K562 (cell line): ENCODE data around the gene MAP4K4. TPM values are rescaled to one million over a fixed set of nuclear protein-coding genes. Genes with fewer than 3 reads are reported as not detected.

Source experiments
- ATAC-seq: fragments of 200-7000 bp; cut with Tn5 transposase; 3 replicates; pipeline ENCODE4 v1.9.1; 2020; ENCODE audit warnings: moderate library complexity
- BruUV-seq: library from RNA; stranded (reverse); fragments of 400-500 nt; replicated peaks from 2 replicates; lab custom pipeline; 2021; lab: Mats Ljungman, UMichigan
- CTCF ChIA-PET: fragments of 300-600 bp; formaldehyde crosslinking; extraction: SDS; loops from one replicate; lab custom pipeline; 2021; ENCODE audit warnings: low intra/inter-chr PET ratio; lab: Yijun Ruan, JAX
- POLR2A ChIA-PET: fragments of 300-600, 350-650 bp; sonication (Branson Sonifier 250); formaldehyde crosslinking; extraction: SDS; loops from one replicate; lab custom pipeline; 2021; ENCODE audit warnings: antibody characterized with exemption, inconsistent platforms; lab: Yijun Ruan, JAX
- DNase-seq, 4 experiments: peaks; one replicate each; pipeline versions ENCODE4 v3.0.0 to v3.0.0-alpha.2; 2011 to 2018; ENCODE audit warnings: low spot score in 3 of 4, mixed read lengths in 3 of 4; ENCODE audit errors: extremely low read depth in 1 of 4
- FAIRE-seq: peaks from 2 replicates; lab custom pipeline; 2011; peaks lifted over from hg19 to GRCh38; lab: Jason Lieb, UNC
- H2AFZ ChIP-seq: 2 replicates; pipeline ENCODE4 v1.6.0; 2011; ENCODE audit warnings: low read depth, low read length, control low read depth, inconsistent platforms
- H3K27ac ChIP-seq: fragments of 200-600 bp; 3 replicates; pipeline ENCODE4 v1.8.0; 2011; ENCODE audit warnings: low read depth, mild to moderate bottlenecking, control low read depth, inconsistent platforms, low read length, moderate library complexity, mixed read lengths; ENCODE audit errors: extremely low read depth
- H3K27me3 ChIP-seq, 2 experiments: fragments of 300-600 bp in 1 of 2; 2 replicates in 1 of 2; 3 replicates in 1 of 2; pipeline versions ENCODE4 v1.6.0 to v1.8.0; 2011; ENCODE audit warnings: inconsistent platforms in 2 of 2, low read length in 2 of 2, mild to moderate bottlenecking in 1 of 2, mixed read lengths in 1 of 2, moderate library complexity in 1 of 2; ENCODE audit not compliant: control insufficient read depth in 2 of 2, insufficient read depth in 2 of 2
- H3K36me3 ChIP-seq: fragments of 300-600 bp; 3 replicates; pipeline ENCODE4 v1.8.0; 2011; ENCODE audit warnings: mild to moderate bottlenecking, low read length, inconsistent platforms; ENCODE audit not compliant: control insufficient read depth, insufficient read depth
- H3K4me1 ChIP-seq, 2 experiments: fragments of 200-600 bp in 1 of 2; replicated peaks in 1 of 2; 2 replicates in 1 of 2; 3 replicates in 1 of 2; pipeline versions ENCODE4 v1.5.1 to v1.8.0; 2011; ENCODE audit warnings: inconsistent platforms in 2 of 2, low read length in 2 of 2, mild to moderate bottlenecking in 1 of 2, mixed read lengths in 1 of 2, moderate library complexity in 1 of 2; ENCODE audit not compliant: control insufficient read depth in 2 of 2, insufficient read depth in 2 of 2
- H3K4me2 ChIP-seq: 2 replicates; pipeline ENCODE4 v1.6.1; 2011; ENCODE audit warnings: low read length, control low read depth, inconsistent platforms, mixed read lengths; ENCODE audit not compliant: insufficient read depth
- H3K4me3 ChIP-seq: fragments of 200-600 bp; sonication (generic), shearing (Covaris generic); 2 replicates; pipeline ENCODE4 v1.5.1; 2016; ENCODE audit warnings: control low read depth, inconsistent platforms
- H3K79me2 ChIP-seq: fragments of 200-600 bp; 3 replicates; pipeline ENCODE4 v1.8.0; 2011; ENCODE audit warnings: low read length, inconsistent platforms; ENCODE audit not compliant: control insufficient read depth, insufficient read depth
- H3K9ac ChIP-seq, 2 experiments: 2 replicates each; pipeline versions ENCODE4 v1.6.0 to v1.6.1; 2011; ENCODE audit warnings: low read depth in 2 of 2, low read length in 2 of 2, control low read depth in 1 of 2, inconsistent platforms in 1 of 2, mild to moderate bottlenecking in 1 of 2, mixed read lengths in 1 of 2; ENCODE audit not compliant: insufficient read depth in 1 of 2
- H3K9me1 ChIP-seq: one replicate; pipeline ENCODE4 v1.6.0; 2011; ENCODE audit warnings: inconsistent platforms, mild to moderate bottlenecking, low read length, moderate library complexity; ENCODE audit not compliant: control insufficient read depth, insufficient read depth
- H3K9me3 ChIP-seq: replicated peaks from 2 replicates; pipeline ENCODE4 v1.5.1; 2011; ENCODE audit warnings: low read depth, low read length, inconsistent platforms; ENCODE audit not compliant: control insufficient read depth, insufficient read depth
- H4K20me1 ChIP-seq: replicated peaks from 2 replicates; pipeline ENCODE4 v1.6.1; 2011; ENCODE audit warnings: low read length, inconsistent platforms, mixed read lengths; ENCODE audit not compliant: control insufficient read depth, insufficient read depth
- RAD21 ChIP-seq, 2 experiments: fragments of 250-450 bp in 1 of 2; fragments of 450-650 bp in 1 of 2; sonication (Bioruptor Pico) in 1 of 2; formaldehyde crosslinking in 1 of 2; IDR thresholded peaks in 1 of 2; conservative IDR thresholded peaks in 1 of 2; 2 replicates each; pipeline versions ENCODE4 v1.4.0 to v1.8.0; 2020 to 2022; ENCODE audit warnings: mild to moderate bottlenecking in 2 of 2, moderate library complexity in 1 of 2
- SMC3 ChIP-seq: conservative IDR thresholded peaks from 2 replicates; pipeline ENCODE4 v1.6.1; 2011; ENCODE audit warnings: low read depth, low read length, improper control_type of control experiment; ENCODE audit not compliant: insufficient read depth
- SRSF1 ChIP-seq: fragments of 200-400 bp; formaldehyde crosslinking; IDR thresholded peaks from 2 replicates; pipeline ENCODE4 v1.6.1; 2017; ENCODE audit warnings: mild to moderate bottlenecking, low read depth, low read length, moderate library complexity
- WGBS: fragments of 100-300 bp; shearing (Covaris generic); methylation state at CpG from one replicate; pipeline ENCODE4 v1.1.6; 2016; ENCODE audit warnings: low coverage, mixed read lengths; ENCODE audit not compliant: insufficient coverage; ENCODE audit errors: missing lambda C conversion rate; 5-methylcytosine and 5-hydroxymethylcytosine counted together
- in situ Hi-C: fragments of 300-500 bp; cut with MboI; formaldehyde crosslinking; loops from 4 replicates; pipeline ENCODE4 v1.15.0; 2018; ENCODE audit warnings: inconsistent platforms, mixed read lengths
- intact Hi-C: fragments of 100-400 bp; cut with micrococcal nuclease; formaldehyde crosslinking; loops from 2 replicates; pipeline ENCODE4 v1.14.2; 2022
- polyA plus RNA-seq, 8 experiments: library from polyadenylated mRNA; depleted of rRNA in 4 of 8; stranded (reverse) in 5 of 8; unstranded in 3 of 8; fragments of >200 nt; fragmentation: Nextera tagmentation in 2 of 8; fragmentation: Illumina TruSeq in 1 of 8; extraction: Ambion mirVana in 2 of 8; extraction: Trizol in 1 of 8; gene quantifications; 2 replicates each; pipeline versions ENCODE4 v1.2.1 to v1.2.3, GENCODE V29; 2011 to 2014; ENCODE audit warnings: inconsistent platforms in 1 of 8, missing spikeins in 1 of 8
- total RNA-seq, 7 experiments: library from RNA; depleted of rRNA in 6 of 7; stranded (reverse); fragments of >200 nt in 6 of 7; fragmentation: Illumina TruSeq in 2 of 7; extraction: Trizol in 2 of 7; gene quantifications; 2 replicates each; pipeline versions ENCODE4 v1.2.1 to v1.2.3, GENCODE V29; 2011 to 2021; ENCODE audit warnings: low replicate concordance in 1 of 7
- TF ChIP-seq, protein P1 (sequence below), 2 experiments: fragments of 450-650 bp; formaldehyde crosslinking in 1 of 2; IDR thresholded peaks; 2 replicates each; pipeline versions ENCODE4 v1.4.0 to v1.6.1; 2014 to 2020; ENCODE audit warnings: mild to moderate bottlenecking in 2 of 2, borderline replicate concordance in 1 of 2, low read depth in 1 of 2
- TF ChIP-seq, protein P2 (sequence below): sonication (generic); formaldehyde crosslinking; IDR thresholded peaks from 2 replicates; pipeline ENCODE4 v1.8.0; 2022; ENCODE audit warnings: mild to moderate bottlenecking, low read depth, missing genetic modification reagents
- TF ChIP-seq, protein P3 (sequence below), 3 experiments: IDR thresholded peaks in 2 of 3; conservative IDR thresholded peaks in 1 of 3; 2 replicates each; pipeline ENCODE4 v1.5.1; 2011 to 2012; ENCODE audit warnings: low read length in 3 of 3, mild to moderate bottlenecking in 3 of 3, control low read depth in 2 of 3, improper control_type of control experiment in 1 of 3, inconsistent platforms in 1 of 3, low read depth in 1 of 3, mixed read lengths in 1 of 3, moderate library complexity in 1 of 3; ENCODE audit not compliant: insufficient read depth in 2 of 3

MAP4K4 gene
- total and polyA plus RNA-seq, 9 of the 15 experiments (the other 6 are each of a cell fraction or from before 2014, with no cell fraction given): 7.6 to 76.4 (median 50.6) TPM

DNA sequence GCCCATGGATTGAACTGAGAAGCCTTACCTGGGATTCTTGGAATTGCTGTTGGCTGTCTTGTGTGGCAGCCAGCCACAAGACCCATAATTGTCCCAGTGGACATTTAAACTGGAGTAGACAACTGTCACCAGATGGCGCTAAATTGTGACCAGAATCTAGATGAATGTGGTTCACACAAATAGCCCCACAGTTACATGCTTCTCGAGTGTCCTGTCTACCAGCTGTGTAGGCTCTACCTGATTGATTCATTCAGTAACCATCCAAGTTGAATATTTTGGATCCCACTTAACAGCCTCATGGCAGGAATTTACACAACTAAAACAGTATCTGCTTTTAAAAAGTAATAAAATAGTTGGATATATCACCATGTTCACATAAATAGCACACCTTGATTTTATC is 73.2 kb downstream of the MAP4K4 start:
- Histone ChIP-seq H3K27ac (no peak overlapping the region), H3K4me3 (no peak overlapping the region), H3K9ac (no peak overlapping the region), H3K79me2 (peaks cover 76% of the 10 kb centered on the region), H2AFZ (no peak overlapping the region), H3K4me2 (no peak overlapping the region), H3K27me3 (no peaks in the 10 kb centered on the region), H3K36me3 (no peaks in the 10 kb centered on the region), H3K4me1 (peaks cover 0 to 18% of the 10 kb centered on the region in 2 experiments; a peak in 2 of 5 replicates), H3K9me3 (no peaks in the 10 kb centered on the region), H4K20me1 (peaks cover 18% of the 10 kb centered on the region), H3K9me1 (no peaks in the 10 kb centered on the region)
- intact Hi-C loops (loop anchor here (2.0 kb wide), 1 partner anchor 60 kb away; no protein-coding TSS in a partner anchor), in situ Hi-C loops (loop anchor here (5.0 kb wide), 1 partner anchor 52 kb away; no protein-coding TSS in a partner anchor)
- no TSS peak for BruUV-seq
- TF ChIP-seq, protein P1, sequence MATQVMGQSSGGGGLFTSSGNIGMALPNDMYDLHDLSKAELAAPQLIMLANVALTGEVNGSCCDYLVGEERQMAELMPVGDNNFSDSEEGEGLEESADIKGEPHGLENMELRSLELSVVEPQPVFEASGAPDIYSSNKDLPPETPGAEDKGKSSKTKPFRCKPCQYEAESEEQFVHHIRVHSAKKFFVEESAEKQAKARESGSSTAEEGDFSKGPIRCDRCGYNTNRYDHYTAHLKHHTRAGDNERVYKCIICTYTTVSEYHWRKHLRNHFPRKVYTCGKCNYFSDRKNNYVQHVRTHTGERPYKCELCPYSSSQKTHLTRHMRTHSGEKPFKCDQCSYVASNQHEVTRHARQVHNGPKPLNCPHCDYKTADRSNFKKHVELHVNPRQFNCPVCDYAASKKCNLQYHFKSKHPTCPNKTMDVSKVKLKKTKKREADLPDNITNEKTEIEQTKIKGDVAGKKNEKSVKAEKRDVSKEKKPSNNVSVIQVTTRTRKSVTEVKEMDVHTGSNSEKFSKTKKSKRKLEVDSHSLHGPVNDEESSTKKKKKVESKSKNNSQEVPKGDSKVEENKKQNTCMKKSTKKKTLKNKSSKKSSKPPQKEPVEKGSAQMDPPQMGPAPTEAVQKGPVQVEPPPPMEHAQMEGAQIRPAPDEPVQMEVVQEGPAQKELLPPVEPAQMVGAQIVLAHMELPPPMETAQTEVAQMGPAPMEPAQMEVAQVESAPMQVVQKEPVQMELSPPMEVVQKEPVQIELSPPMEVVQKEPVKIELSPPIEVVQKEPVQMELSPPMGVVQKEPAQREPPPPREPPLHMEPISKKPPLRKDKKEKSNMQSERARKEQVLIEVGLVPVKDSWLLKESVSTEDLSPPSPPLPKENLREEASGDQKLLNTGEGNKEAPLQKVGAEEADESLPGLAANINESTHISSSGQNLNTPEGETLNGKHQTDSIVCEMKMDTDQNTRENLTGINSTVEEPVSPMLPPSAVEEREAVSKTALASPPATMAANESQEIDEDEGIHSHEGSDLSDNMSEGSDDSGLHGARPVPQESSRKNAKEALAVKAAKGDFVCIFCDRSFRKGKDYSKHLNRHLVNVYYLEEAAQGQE (IDR thresholded peaks at IDR 0.05; ENCODE audit: borderline replicate concordance): peak; percentile 39; the same call in 1 of the 2 replicates
- TF ChIP-seq, protein P1 (CRISPR knock-in tag; IDR thresholded peaks at IDR 0.05; ENCODE audit: low read depth): no peak
- TF ChIP-seq, protein P2, sequence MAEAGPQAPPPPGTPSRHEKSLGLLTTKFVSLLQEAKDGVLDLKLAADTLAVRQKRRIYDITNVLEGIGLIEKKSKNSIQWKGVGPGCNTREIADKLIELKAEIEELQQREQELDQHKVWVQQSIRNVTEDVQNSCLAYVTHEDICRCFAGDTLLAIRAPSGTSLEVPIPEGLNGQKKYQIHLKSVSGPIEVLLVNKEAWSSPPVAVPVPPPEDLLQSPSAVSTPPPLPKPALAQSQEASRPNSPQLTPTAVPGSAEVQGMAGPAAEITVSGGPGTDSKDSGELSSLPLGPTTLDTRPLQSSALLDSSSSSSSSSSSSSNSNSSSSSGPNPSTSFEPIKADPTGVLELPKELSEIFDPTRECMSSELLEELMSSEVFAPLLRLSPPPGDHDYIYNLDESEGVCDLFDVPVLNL: no peak
- TF ChIP-seq, protein P3, sequence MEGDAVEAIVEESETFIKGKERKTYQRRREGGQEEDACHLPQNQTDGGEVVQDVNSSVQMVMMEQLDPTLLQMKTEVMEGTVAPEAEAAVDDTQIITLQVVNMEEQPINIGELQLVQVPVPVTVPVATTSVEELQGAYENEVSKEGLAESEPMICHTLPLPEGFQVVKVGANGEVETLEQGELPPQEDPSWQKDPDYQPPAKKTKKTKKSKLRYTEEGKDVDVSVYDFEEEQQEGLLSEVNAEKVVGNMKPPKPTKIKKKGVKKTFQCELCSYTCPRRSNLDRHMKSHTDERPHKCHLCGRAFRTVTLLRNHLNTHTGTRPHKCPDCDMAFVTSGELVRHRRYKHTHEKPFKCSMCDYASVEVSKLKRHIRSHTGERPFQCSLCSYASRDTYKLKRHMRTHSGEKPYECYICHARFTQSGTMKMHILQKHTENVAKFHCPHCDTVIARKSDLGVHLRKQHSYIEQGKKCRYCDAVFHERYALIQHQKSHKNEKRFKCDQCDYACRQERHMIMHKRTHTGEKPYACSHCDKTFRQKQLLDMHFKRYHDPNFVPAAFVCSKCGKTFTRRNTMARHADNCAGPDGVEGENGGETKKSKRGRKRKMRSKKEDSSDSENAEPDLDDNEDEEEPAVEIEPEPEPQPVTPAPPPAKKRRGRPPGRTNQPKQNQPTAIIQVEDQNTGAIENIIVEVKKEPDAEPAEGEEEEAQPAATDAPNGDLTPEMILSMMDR (IDR thresholded peaks at IDR 0.05 in 2 of 3, conservative IDR thresholded peaks at IDR 0.05 in 1 of 3; ENCODE audit: insufficient read depth in 2 of 3, low read depth in 1 of 3, low read length in 3 of 3): peak; percentile 67 to 72 (median 68)
- 0 out of 2 replicates have a peak, but pooled peaks have one; percentile 23 for TF ChIP-seq SMC3
- no peak for TF ChIP-seq SRSF1
- TF ChIP-seq RAD21 (CRISPR knock-in tag; conservative IDR thresholded peaks at IDR 0.05 in 1 of 2, IDR thresholded peaks at IDR 0.05 in 1 of 2): peak; percentile 46 to 71
- peak; percentile 93 for ATAC-seq
- peak; percentile 21 to 76 (median 41) for DNase-seq
- FAIRE-seq: peak; percentile 76
- 0% methylated on average over 2 of the region's 2 CpGs for WGBS
- CTCF ChIA-PET: interaction anchor here (0.6 to 1.1 kb wide), 2 partner anchors 19 to 61 kb away, joined by 3 read pairs; no protein-coding TSS in a partner anchor
- POLR2A ChIA-PET: interaction anchor here (0.5 to 1.6 kb wide), 4 partner anchors 20 to 1203 kb away, joined by 3 to 4 read pairs (median 4); no protein-coding TSS in a partner anchor
